Stimulated activated CD4-positive, alpha-beta T cell treated with anti-CD3 and anti-CD28 coated beads, Interleukin-15, amount 100 ng/mL, for 1 hour (primary cell): ENCODE measurements around the gene KAT6B.
"Not testable (repeated sequence)": the region's sequence is repeated elsewhere in the genome, so short reads cannot be mapped to it uniquely, and the experiment has no call there.

Experiments
- DNase-seq, 2 donors: peaks; one replicate each; pipeline ENCODE4 v3.0.0-alpha.2; 2020; ENCODE audit warnings: low read depth in 1 of 2, low spot score in 1 of 2

KAT6B gene

GRCh38 chr10:74826142-74827044, at the start of gene KAT6B:
KAT6B (plus strand) TSS chr10:74826600; CDS start chr10:74842858, 16,258 bp downstream.
- peak; percentile 99 to 100 for DNase-seq

GRCh38 chr10:74778436-74779094, 47.8 kb upstream of the KAT6B start:
- DNase-seq, result no peak

DNA sequence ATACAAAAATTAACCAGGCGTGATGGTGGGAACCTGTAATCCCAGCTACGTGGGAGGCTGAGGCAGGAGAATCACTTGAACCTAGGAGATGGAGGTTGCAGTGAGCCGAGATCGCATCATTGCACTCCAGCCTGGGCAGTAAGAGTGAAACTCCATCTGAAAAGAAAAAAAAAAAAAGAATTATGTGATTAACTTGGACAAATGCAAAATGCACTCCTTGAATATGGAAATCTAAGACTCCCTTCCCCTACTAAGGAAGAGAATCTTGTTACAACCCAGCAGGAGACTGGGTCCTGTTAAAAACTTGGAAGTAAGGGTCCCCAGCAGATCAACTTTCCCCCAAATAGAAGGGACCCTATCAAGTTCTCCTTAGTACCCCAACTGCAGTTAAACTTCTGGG, 44.5 kb upstream of the KAT6B start:
- DNase-seq, result not testable (repeated sequence)

DNA sequence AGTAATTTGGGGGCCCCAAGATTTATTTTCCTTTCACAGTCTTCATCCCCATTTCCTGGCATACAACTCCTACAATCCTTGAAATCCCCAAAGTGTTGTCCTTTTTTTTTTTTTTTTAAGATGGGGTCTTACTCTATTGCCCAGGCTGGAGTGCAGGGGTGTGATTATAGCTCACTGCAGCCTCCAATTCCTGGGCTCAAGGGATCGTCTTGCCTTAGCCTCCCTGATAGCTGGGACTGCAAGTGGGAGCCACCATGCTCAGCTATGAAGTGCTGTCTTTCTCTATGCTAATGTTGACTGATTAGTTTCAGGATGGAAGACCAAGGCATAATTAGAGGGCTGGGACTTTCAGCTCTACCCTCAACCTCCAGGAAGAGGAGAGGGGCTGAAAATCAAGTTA, 41.9 kb upstream of the KAT6B start:
- DNase-seq, result no peak

- DNase-seq, result no peak
These were observed 40.3 kb upstream of the KAT6B start for GRCh38 chr10:74786126-74786525.

- no peak for DNase-seq
These were observed 38.9 kb upstream of the KAT6B start for GRCh38 chr10:74787457-74787856.

DNA sequence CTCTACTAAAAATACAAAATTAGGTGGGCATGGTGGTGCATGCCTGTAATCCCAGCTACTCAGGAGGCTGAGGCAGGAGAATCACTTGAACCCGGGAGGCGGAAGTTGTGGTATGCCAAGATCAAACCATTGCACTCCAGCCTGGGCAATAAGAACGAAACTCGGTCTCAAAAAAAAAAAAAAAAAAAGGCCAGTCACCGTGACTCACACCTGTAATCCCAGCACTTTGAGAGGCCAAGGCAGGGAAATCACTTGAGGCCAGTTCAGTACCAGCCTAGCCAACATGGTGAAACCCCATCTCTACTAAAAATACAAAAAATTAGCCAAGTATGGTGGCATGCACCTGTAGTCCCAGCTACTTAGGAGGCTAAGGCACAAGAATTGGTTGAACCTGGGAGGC, 34.4 kb upstream of the KAT6B start:
- not testable (repeated sequence) for DNase-seq

- no peak for DNase-seq
These were observed 33.7 kb upstream of the KAT6B start for GRCh38 chr10:74792726-74793125.

GRCh38 chr10:74793240-74793639, 33.2 kb upstream of the KAT6B start:
- not testable (repeated sequence) for DNase-seq

- DNase-seq, result no peak
These were observed 31.9 kb upstream of the KAT6B start for GRCh38 chr10:74794531-74794930.

DNA sequence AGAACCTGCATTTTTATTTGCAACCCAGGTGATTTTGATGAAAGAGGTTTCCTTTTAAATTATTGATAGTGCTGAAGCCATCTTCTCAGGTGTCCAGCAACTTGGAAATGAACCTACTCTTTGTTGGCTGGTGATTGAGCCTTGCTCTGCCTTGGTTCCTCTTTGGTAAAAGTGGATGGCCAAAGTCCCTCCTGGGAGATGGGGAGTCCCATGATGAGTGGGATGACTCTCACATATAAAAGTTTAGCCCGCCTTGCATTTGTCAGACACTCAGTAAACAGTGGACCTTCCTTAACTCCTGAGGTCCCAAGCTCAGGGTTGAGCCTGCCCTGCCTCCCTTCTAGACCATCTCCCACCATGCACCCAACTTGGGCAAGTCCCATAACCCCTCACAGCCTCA, 28.9 kb upstream of the KAT6B start:
- DNase-seq, result no peak

GRCh38 chr10:74799721-74800221, 26.6 kb upstream of the KAT6B start:
- no peak for DNase-seq

DNA sequence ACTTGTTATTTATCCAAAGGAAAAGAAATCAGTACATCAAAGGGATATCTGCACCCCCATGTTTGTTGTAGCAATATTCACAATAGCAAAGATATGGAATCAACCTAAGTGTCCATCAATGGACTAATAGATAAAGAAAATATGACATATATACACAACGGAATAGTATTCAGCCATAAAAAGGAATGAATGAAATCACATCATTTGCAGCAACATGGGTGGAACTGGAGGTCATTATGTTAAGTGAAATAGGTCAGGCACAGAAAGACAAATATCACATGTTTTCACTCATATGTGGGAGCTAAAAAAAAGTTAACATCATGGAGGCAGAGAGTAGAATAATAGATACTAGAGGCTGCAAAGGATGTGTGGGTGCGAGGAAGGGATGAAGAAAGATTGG, 25.0 kb upstream of the KAT6B start:
- no peak for DNase-seq

- DNase-seq, result no peak
These were observed 17.9 kb upstream of the KAT6B start for GRCh38 chr10:74808501-74808900.

GRCh38 chr10:74810087-74810486, 16.3 kb upstream of the KAT6B start:
- no peak for DNase-seq

GRCh38 chr10:74813381-74814259, 12.8 kb upstream of the KAT6B start:
- no peak for DNase-seq

DNA sequence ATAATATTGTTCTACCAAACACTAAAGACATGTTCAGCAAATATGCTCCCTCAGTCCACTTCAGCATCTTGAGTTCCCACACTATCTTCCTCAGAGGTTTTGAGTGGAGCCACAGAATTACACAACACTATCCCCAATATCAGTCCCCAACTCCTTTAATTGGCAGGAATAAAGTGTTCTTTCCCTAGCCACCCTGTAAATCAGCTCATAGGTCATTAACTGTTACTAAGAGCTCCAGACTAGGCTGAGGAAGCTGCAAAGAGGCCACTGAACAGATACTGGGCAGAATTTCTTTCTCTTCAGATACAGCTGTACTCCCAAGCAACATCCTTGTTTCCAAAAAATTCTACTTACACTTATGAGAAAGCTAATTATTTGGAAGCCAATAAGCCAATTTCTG, 11.6 kb upstream of the KAT6B start:
- DNase-seq, result no peak

DNA sequence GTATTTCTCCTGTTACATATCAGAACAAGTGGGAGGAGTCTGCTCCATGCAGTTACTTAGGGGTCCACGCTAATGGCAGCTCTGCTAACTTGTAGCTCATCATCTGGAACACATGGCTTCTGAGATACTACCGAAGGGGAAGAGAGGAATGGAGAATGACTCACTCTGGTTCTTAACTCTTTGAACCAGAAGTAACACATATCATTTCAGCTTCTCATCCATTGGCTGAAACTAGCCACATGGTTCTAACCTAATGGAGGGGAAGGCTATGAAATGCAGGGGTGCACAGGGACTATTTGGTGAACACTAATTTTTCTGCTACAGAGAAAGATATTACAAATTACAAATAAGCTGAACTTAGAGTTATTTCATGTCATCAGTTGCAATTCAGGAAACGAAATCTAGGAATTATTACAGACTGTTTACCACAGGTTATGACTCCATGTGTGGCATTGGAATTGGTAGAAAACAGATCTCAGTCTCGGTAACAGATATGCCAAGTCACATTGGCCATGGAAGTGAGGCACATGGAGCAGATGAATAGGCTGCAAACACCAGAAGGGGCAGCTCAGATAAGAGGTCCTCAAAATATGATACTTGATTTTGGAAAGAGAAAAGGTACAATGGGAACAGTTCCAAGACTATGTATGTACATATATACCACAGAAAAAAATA, 9.4 kb upstream of the KAT6B start:
- no peak for DNase-seq

- DNase-seq, result no peak
These were observed 4.9 kb upstream of the KAT6B start for GRCh38 chr10:74821501-74821900.

- DNase-seq, result no peak
These were observed 4.3 kb upstream of the KAT6B start for GRCh38 chr10:74822101-74822500.
